Activated gamma-delta T cell treated with Interleukin-2 at 50 U/mL for 16 hours (primary cell): ENCODE results near the gene FAM89B.

ENCODE experiments used
- DNase-seq: peaks from one replicate; pipeline ENCODE4 v3.0.0-alpha.2; 2020

Gene FAM89B

GRCh38 chr11:65575568-65576231 is 3.4 kb downstream of the FAM89B start, which contains the start of gene EHBP1L1:
Gene EHBP1L1, plus strand, starts transcription at chr11:65576053. Its CDS starts 250 bp downstream, at chr11:65576303.
- peak; percentile 66 for DNase-seq

GRCh38 chr11:65576232-65576866 is 4.0 kb downstream of the FAM89B start:
- no peak for DNase-seq

GRCh38 chr11:65576867-65577755 is 4.8 kb downstream of the FAM89B start:
- DNase-seq, result no peak

- DNase-seq, result no peak
These were observed 5.4 kb downstream of the FAM89B start for GRCh38 chr11:65577756-65578109.

- no peak for DNase-seq
These were observed 5.8 kb downstream of the FAM89B start for GRCh38 chr11:65578134-65578533.

GRCh38 chr11:65578667-65579066 is 6.3 kb downstream of the FAM89B start:
- no peak for DNase-seq

GRCh38 chr11:65579291-65579690 is 7.0 kb downstream of the FAM89B start:
- DNase-seq, result no peak

GRCh38 chr11:65580031-65580692 is 7.8 kb downstream of the FAM89B start:
- DNase-seq, result no peak

GRCh38 chr11:65580756-65581155 is 8.4 kb downstream of the FAM89B start:
- DNase-seq, result no peak

GRCh38 chr11:65581928-65582327 is 9.6 kb downstream of the FAM89B start:
- no peak for DNase-seq

- no peak for DNase-seq
These were observed 11.3 kb downstream of the FAM89B start for GRCh38 chr11:65583589-65583988.

- DNase-seq, result no peak
These were observed 11.8 kb downstream of the FAM89B start for GRCh38 chr11:65584106-65584505.

- DNase-seq, result no peak
These were observed 12.4 kb downstream of the FAM89B start for GRCh38 chr11:65584723-65585171.

- no peak for DNase-seq
These were observed 13.3 kb downstream of the FAM89B start for GRCh38 chr11:65585396-65586246.

GRCh38 chr11:65586247-65586630 is 13.9 kb downstream of the FAM89B start:
- no peak for DNase-seq

- DNase-seq, result no peak
These were observed 14.3 kb downstream of the FAM89B start for GRCh38 chr11:65586676-65587075.

GRCh38 chr11:65588199-65589054 is 16.1 kb downstream of the FAM89B start:
- DNase-seq, result peak; percentile 69

- no peak for DNase-seq
These were observed 17.3 kb downstream of the FAM89B start for GRCh38 chr11:65589444-65590239.

- no peak for DNase-seq
These were observed 18.0 kb downstream of the FAM89B start for GRCh38 chr11:65590240-65590738.
